Mammary epithelial cell (primary cell): ENCODE results near the gene CCDC50.

Experiments used
- EZH2 ChIP-seq: IDR thresholded peaks from 2 replicates; pipeline ENCODE4 v1.6.1; 2012; ENCODE audit warnings: low read length, inconsistent platforms, borderline replicate concordance
- TF ChIP-seq, protein P1 (sequence below), 2 donors: IDR thresholded peaks in 1 of 2; conservative IDR thresholded peaks in 1 of 2; 2 replicates each; pipeline ENCODE4 v1.5.1; 2011 to 2012; ENCODE audit warnings: inconsistent platforms in 2 of 2, low read length in 2 of 2, mild to moderate bottlenecking in 2 of 2, control low read depth in 1 of 2, low read depth in 1 of 2; ENCODE audit not compliant: insufficient read depth in 1 of 2; ENCODE audit errors: extremely low read depth in 1 of 2

DNA sequence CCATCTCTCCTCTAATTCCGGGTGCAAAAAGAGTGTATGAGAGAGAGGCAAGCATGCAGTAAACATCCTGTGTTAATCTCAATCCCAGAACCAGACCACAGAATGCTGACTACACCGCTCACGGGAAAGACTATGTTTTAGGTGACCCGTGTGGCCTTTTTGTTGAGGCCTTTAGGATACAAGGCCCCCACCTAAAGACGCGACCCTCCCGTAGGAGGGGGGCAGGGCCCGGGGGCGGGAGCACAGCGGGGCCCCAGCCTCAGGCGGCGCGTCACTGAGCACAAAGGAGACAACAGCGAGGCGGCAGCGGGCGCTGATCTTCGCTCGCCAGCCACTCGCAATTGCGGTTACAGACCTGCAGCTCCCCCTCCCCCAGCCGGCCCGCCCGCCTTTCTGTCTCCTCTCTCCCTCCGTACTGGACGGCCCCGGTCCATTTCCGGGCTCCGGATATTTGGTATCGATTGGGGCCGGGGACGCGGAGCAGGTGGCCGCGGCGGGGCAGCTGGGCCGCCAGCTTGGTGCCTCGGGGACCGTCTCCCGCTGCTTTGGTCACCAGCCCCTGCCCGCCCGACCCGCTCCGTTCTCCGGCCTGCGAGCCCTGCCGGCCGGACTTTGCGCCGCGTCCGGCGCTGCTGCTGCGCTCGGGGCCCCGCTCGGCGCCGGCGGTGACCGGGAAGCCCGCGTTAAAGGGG lies at the start of gene CCDC50:
- TF ChIP-seq, protein P1, sequence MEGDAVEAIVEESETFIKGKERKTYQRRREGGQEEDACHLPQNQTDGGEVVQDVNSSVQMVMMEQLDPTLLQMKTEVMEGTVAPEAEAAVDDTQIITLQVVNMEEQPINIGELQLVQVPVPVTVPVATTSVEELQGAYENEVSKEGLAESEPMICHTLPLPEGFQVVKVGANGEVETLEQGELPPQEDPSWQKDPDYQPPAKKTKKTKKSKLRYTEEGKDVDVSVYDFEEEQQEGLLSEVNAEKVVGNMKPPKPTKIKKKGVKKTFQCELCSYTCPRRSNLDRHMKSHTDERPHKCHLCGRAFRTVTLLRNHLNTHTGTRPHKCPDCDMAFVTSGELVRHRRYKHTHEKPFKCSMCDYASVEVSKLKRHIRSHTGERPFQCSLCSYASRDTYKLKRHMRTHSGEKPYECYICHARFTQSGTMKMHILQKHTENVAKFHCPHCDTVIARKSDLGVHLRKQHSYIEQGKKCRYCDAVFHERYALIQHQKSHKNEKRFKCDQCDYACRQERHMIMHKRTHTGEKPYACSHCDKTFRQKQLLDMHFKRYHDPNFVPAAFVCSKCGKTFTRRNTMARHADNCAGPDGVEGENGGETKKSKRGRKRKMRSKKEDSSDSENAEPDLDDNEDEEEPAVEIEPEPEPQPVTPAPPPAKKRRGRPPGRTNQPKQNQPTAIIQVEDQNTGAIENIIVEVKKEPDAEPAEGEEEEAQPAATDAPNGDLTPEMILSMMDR (conservative IDR thresholded peaks at IDR 0.05 in 1 of 2, IDR thresholded peaks at IDR 0.05 in 1 of 2; ENCODE audit: extremely low read depth in 1 of 2, insufficient read depth in 1 of 2, low read depth in 1 of 2, low read length in 2 of 2), result peak in 1 of 2 donors; percentile 14
- no peak for TF ChIP-seq EZH2
